ENCODE results near the gene EPB41L3. TPM values are rescaled to one million over a fixed set of nuclear protein-coding genes. Genes with fewer than 3 reads are reported as not detected.

EPB41L3 gene
- total RNA-seq, 4 donors from 2014 or later, result 63.4 to 146 (median 81.5) TPM

GRCh38 chr18:5393779-5394178 is 150.0 kb downstream of the EPB41L3 start:
- no peak for DNase-seq (ENCODE audit: low spot score in 2 of 2)
- 92 to 98% methylated on average over 5 of the region's 5 CpGs for WGBS, 2 donors

DNA sequence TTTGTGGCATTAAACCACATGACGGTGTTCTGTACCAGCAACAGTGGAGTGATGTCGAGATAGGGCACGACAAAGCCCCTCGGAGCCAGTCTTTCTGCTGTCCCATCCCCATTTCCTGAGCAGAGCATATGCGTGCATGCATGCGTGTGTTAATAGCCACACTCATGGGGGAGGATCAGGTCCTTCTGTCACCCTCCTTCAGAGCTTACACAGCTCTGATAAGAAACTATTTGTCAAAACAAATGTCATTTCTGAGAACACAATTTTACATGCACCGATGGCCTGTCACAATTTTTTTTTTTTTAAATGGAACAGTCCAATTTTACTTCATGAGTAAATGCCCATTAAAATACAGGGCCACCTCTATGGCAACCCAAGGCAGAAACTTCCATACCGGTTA is 152.4 kb downstream of the EPB41L3 start:
- H3K9me3 ChIP-seq, result no peaks in the 10 kb centered on the region
- WGBS, 2 donors, result 87 to 96% methylated on average over 8 of the region's 8 CpGs
- H3K36me3 ChIP-seq, result peaks cover 0 to 58% (median 0%) of the 10 kb centered on the region in 3 donors
- H3K4me3 ChIP-seq, result no peak overlapping the region
- no peaks in the 10 kb centered on the region for H3K4me1 ChIP-seq
- no peak for TF ChIP-seq POLR2A (IDR thresholded peaks at IDR 0.05)
- no peak for TF ChIP-seq CTCF (IDR thresholded peaks at IDR 0.05)
- TF ChIP-seq EP300 (IDR thresholded peaks at IDR 0.05), result no peak
- no peak overlapping the region for H3K27ac ChIP-seq
- no peak for DNase-seq (ENCODE audit: low spot score in 2 of 2)
- H3K27me3 ChIP-seq, result no peaks in the 10 kb centered on the region

More at GRCh38 chr18:5393779-5394178, 150.0 kb downstream of the EPB41L3 start:
- no peak for TF ChIP-seq EP300 (IDR thresholded peaks at IDR 0.05)
- no peak for TF ChIP-seq POLR2A (IDR thresholded peaks at IDR 0.05)
- TF ChIP-seq CTCF (IDR thresholded peaks at IDR 0.05), result no peak
- no peaks in the 10 kb centered on the region for H3K27me3 ChIP-seq
- peaks cover 0 to 76% (median 0%) of the 10 kb centered on the region in 3 donors for H3K36me3 ChIP-seq
- no peaks in the 10 kb centered on the region for H3K4me1 ChIP-seq
- H3K9me3 ChIP-seq, result no peaks in the 10 kb centered on the region
- H3K27ac ChIP-seq, result no peak overlapping the region
- H3K4me3 ChIP-seq, result no peak overlapping the region

DNA sequence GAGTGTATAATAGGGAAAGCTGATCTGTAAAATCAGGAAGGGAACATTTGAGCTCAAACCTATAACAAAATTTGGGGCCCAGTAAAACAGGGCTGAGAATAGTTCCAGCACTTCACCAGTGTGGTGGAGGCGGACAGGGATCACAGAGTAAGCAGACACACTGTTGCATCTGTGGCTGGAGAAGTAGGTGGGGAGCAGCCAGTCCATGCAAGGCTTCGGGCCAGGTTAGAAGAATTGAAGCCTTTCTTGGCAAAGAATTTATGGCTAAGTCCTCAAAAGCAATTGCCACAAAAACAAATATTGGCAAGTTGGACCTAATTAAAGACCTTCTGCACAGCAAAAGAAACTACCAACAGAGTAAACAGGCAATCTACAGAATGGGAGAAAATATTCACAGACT is 154.4 kb downstream of the EPB41L3 start:
- Histone ChIP-seq H3K9me3 (no peaks in the 10 kb centered on the region), H3K27me3 (no peaks in the 10 kb centered on the region), H3K27ac (no peak overlapping the region), H3K4me3 (no peak overlapping the region), H3K4me1 (no peaks in the 10 kb centered on the region), H3K36me3 (peaks cover 0 to 38% (median 0%) of the 10 kb centered on the region in 3 donors)
- no peak for DNase-seq (ENCODE audit: low spot score in 2 of 2)
- WGBS, 2 donors, result 67 to 78% methylated on average over 2 of the region's 2 CpGs
- no peak for TF ChIP-seq EP300 (IDR thresholded peaks at IDR 0.05)
- TF ChIP-seq POLR2A (IDR thresholded peaks at IDR 0.05), result no peak
- TF ChIP-seq CTCF (IDR thresholded peaks at IDR 0.05), result no peak

GRCh38 chr18:5388896-5389295 is 154.9 kb downstream of the EPB41L3 start:
- Histone ChIP-seq H3K4me3 (no peak overlapping the region), H3K4me1 (no peaks in the 10 kb centered on the region), H3K27ac (no peak overlapping the region), H3K9me3 (no peaks in the 10 kb centered on the region), H3K27me3 (no peaks in the 10 kb centered on the region), H3K36me3 (peaks cover 0 to 34% (median 0%) of the 10 kb centered on the region in 3 donors)
- TF ChIP-seq POLR2A (IDR thresholded peaks at IDR 0.05), result no peak
- TF ChIP-seq CTCF (IDR thresholded peaks at IDR 0.05), result no peak
- no peak for TF ChIP-seq EP300 (IDR thresholded peaks at IDR 0.05)
- no peak for DNase-seq (ENCODE audit: low spot score in 2 of 2)
- WGBS, 2 donors, result 66 to 87% methylated on average over 3 of the region's 3 CpGs

GRCh38 chr18:5380586-5380985 is 163.2 kb downstream of the EPB41L3 start:
- H3K9me3 ChIP-seq, result no peaks in the 10 kb centered on the region
- H3K36me3 ChIP-seq, result no peaks in the 10 kb centered on the region
- 73 to 89% methylated on average over 2 of the region's 2 CpGs for WGBS, 2 donors

More at GRCh38 chr18:5380586-5380985, 163.2 kb downstream of the EPB41L3 start:
- no peak overlapping the region for H3K4me3 ChIP-seq
- no peaks in the 10 kb centered on the region for H3K4me1 ChIP-seq
- no peaks in the 10 kb centered on the region for H3K27me3 ChIP-seq
- TF ChIP-seq CTCF (IDR thresholded peaks at IDR 0.05), result no peak
- no peak for TF ChIP-seq POLR2A (IDR thresholded peaks at IDR 0.05)
- no peak for TF ChIP-seq EP300 (IDR thresholded peaks at IDR 0.05)
- DNase-seq (ENCODE audit: low spot score in 2 of 2), result no peak
- no peak overlapping the region for H3K27ac ChIP-seq
